ELF-1 (cell line): Measurements from ENCODE around the gene KCP.

Experiments
- DNase-seq: peaks from one replicate; pipeline ENCODE4 v3.0.0-alpha.2; 2016; ENCODE audit warnings: low read depth, low spot score

KCP gene

DNA sequence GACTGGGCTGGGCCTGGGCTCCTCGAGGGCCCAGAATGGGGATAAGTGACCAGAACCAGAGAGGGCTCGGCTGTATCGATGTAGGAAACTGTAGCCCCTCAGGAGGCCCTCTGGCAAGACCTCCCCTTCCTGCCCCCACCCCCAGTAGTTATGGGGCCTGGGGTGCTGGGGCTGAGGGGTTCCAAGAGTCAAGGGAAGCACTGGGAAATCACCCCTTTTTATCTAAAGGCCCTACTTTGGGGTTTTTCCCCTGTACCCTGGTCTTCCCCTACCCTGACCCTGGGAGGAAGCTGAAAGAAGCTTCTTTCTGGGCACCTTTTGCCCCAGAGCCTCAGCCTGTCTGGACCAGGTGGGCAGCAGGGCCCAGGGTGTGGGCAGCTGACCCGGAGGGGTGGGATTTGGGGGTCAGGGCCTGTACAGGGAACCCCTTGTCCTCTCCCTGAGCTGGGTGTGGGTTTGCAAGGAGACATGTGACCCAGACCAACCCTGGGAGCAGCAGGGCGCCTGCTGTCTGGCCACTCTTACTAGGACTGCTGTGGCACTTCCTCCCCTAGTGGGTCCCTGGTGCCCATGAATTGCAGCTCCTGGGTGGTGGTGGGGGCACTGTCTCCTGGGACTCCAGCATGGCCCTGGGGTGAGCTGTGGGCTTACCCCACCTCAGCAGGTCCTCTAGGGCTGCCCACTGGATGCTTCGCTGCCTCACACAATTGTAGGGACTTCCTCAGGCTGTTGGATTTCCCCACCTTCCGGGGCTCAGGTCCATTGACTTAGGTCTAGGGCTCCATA lies 28.8 kb upstream of the KCP start:
- DNase-seq, result no peak

DNA sequence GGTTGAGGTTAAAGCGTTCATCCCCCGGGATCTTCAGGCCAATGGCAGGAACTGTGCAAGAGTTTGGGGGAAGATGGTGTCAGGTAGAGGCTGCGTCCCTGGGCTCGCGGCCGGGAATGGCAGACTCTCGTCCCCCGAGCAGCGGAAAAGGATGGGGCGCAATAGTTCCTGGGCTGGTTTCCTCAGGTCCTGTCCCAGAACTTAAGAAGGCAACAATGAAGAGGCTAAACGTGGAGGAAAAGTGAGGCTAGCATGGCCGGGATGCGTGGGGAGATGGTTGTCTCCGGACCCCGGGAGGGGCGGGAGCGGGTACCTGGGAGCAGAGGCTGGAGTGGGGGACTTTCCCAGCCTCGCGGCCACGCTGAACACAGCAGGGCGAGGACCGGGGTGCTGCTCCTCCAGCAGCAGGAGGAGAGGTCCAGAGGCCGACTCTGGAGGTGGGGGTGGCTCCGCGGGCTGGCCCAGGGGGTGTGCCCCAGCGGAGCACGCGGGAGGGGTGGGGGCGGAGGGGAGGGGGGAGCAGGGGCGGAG lies 28.1 kb upstream of the KCP start:
- no peak for DNase-seq

DNA sequence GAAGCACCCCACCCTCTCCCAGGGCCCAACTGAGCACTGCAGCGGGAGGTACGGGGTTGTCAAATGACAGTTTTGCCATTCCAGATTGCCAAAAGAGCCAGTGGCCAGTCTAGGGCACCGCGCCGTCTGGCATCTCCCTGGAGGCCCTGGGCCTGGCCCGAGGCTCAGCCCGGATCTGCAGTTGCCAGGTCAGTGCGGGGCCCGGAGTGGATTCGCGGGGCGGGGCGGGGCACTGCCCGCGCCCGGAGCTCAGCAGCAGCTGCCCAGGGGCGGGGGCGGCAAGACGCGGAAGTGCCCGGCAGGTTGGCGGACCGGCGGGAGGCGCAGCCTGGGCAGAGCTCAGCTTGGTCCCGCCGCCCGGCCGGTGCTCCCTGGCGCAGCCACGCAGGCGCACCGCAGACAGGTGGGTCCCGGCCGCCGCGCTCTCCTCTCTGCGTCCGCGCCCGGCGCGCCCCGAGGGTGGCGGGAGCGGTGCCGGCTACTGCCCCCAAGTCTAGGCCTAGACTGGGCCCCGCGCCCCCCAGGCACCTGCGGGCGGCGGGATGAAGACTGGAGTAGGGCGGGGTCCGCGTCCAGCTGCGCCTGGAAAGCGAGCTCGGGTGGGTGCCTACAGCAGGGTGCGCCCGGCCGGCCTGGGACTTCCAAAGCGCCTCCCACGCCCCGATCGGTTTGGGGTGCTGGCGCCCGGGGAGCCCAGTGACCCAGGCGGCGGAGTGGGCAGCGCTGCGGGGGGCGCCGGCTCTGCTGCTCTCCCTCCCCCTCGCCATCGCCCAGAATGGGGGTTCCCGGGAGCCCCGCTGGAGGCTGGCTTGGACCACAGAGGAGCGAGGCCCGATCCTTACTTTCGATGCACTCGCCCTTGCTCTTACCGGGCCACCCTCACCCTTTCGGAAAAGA lies 27.4 kb upstream of the KCP start, which contains the start of gene IRF5:
IRF5 (plus strand) TSS at position 281 of the 897 bp plus-strand sequence. CDS start 4,155 bp downstream, outside the sequence.
- no peak for DNase-seq

DNA sequence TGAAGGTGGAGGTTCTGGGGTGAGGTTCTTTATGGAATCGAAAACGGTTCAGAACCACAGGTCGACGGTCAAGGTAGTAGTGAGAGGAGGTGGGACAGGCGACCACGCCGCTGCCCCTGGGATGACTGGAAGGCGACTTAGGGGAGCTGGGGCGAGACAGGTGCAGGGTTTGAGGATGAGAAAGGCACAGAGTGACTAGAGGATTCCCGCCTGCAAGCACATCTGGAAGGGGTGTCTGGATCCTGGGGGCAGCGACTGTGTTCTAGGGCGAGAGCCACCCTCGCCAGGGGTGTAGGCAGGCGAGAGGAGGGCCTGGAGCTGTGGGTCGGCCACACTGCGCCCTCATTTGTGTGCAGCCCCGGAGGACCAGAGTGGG lies 26.8 kb upstream of the KCP start:
- no peak for DNase-seq

DNA sequence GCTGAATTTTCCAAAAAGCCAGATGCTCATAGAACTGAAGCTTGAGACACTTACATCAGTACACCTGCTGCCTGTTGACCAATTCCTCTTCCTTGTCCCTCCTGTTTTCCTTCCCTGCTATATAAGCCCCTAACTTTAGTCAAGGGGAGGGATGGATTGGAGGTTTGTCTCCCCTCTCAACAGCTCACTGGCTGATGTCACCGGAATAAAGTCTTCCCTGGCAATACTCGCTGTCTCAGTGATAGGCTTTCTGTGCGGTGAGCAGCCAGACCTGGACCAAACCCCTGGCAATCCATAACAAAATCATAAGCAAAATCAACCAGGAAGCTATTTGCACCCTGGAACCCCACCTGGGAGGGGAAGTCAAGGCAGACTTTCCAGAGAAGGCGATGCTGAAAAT lies 26.3 kb upstream of the KCP start:
- DNase-seq, result no peak

DNA sequence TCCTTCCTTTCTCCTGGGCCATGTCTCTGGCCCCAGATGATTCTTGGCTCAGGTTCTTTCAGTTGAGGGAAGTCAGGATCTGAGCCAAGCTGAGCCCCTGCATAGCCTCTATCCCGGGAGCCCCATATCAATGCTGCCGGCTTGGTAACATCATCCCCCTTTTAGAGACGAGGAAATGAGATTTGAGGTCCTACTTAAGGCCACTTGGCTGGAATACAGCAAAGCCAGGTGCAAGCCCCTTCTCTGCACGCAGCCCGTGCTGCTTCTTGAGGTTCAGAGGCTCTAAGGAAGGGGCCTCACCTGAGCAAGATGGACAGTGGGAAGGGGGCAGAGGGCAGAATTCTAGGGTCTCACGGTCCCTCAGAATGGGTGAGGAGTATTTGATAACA lies 24.8 kb upstream of the KCP start:
- DNase-seq, result no peak

DNA sequence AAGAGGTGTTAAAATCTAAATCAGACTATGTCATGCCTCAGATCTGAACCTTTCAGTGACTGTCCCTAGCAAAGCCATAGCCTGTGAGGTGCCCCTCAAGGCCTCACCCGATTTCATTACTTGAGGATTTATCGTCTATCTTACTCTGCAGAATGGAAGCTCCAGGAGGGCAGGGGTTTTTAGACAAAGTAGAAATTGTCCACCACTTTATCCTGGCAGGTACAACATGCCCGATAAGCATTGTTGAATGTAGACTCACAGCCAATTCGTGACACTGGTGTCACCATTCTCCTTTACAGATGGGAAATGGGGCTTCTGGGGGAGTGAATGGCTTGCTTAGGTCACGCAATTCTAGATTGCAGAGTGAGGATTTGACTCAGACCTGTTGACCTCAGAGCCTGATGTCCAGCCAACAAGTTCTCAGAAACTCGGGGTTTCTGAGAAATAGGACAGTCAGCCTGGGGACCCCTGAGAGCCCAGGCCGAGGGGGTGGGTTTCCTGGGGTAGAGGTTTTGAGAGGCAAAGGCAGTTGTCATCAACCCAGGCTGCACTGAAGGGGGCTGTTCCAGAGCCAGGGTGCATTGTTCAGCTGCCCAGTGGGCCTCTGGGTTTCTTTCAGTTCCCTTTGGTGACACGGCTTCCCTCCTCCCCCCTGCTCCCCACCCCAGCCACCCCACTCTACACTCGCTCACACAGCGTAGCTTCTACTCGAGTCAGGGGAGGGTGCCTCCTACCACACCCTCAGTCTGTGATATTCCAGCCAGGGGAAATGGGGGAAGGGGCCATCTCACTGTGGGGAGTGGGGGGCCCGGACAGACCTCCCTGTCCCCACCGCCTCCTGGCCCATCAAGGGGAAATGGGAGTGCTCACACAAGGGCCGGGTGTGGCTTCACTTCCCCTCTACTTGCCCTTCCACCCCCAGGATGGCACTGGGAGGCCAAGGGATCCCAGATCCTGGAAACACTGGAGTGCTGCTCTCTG lies 24.1 kb upstream of the KCP start:
- no peak for DNase-seq

DNA sequence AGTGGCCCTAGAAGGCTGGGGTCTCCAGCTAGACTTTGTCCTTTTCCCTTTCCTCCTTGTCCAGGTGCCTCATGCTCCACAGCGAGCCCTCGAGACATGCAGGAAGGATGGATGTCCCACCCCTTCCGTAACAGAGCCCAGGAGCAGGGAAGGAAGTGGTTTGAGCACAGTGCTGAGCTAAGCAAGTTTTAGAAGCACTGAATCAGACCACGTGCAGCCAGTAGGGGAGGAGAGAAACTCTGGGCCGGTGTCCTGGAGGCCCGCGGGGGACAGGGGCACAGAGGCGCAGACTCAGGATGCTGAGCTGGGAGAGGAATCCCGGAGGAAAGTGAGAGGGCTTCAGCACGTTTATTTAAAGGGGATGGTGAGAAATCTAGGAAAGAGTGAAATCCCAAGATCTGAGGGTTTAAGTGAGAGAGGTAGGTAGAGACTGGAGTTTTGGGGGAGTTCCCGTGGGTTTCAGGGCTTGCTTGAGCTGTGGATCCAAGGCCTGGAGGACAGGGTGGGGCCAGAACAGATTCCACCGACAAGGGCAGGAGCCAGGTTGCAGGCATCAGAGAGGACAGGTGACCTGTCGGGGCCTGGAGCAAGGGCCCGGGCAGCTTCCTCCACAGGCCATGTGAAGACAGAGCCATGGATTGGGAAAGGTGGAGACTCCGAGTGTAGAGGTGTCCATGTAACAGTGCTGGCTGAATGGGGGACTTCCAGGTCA lies 22.8 kb upstream of the KCP start:
- peak; percentile 38 for DNase-seq

DNA sequence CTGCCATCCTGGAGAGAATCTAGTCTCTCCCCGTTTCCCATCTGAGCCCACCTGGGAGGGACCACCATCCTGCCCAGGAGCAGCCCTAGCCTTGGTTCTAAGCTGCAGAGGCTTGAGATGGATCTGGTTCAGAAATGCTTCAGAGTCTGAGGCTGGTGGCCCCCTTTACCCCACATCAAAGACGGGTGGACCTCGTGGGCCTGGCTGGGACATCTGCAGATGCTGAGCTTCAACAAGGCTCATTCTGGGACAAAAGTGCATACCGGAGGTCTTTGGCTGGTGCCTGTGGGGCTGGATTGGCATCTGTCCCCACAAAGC lies 22.3 kb upstream of the KCP start:
- no peak for DNase-seq

DNA sequence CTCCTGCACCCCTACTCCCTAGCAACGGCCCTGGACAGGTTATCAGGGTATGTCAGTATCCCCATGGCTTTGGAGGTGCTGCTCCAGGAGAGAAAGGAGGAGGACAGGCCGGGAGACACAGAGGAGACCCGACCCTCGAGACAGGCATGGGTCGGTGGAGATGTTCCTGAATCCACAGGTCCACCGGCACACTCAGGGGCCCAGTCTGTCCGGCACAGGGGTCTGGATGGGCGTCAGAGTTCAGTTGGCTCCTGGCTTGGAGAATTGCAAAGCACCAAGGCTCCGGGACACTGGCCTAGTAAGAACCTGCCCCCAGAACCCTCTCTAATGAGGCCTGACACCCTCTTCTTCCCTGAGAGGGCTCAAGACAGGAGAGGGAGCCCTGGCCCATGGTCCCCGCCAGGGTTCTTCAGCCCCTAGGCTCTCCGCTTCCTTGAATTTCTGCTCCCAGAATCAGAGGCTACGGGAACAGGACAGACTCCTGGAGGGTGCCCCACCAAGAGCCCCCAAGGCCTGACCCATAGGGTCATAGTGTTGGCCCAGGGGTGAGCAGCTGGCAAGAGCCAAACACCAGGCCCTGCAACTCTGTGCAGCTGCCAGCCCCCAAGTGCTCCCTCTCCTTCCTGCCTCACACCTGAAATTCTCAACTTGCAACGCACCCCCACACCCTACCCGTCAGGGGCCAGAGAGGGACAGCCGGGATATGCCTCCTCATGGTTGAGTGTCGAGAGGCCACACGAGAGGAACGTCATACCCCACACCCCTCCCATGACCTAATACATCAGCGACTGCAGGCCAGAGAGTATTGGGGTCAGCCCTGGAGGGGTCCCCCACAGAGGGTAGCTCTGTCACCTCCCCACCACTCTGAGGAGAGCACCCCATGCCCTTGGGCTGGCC lies 21.7 kb upstream of the KCP start:
- DNase-seq, result no peak

DNA sequence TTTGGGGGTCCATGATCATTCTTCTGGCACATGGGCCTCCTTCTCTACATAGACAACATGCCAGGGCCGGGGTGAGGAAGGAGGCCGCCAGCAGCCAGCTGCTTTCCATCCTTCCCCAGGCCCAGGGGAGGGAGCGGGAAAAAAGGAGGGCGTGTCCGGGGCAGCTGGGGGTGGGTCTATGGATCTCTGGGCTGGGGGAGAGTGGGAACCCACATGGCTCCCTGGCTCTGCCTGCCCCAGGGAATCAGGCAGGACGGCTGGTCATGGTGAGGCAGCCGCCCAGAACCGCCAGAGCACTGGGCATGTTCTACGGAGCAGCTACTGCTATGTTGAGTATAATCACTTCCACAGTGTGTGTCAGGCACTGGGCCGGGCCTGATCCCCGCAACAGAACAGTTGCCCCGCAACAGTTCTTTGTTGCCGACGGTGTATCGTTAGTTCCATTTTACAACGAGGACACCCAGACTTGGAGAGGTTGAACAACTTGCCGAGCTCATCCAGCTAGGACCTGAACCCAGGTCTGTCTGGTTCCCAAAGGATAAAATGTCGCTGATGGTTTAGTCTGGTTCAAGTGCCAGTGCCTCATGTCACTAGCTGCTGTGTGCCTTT lies 20.8 kb upstream of the KCP start:
- no peak for DNase-seq

DNA sequence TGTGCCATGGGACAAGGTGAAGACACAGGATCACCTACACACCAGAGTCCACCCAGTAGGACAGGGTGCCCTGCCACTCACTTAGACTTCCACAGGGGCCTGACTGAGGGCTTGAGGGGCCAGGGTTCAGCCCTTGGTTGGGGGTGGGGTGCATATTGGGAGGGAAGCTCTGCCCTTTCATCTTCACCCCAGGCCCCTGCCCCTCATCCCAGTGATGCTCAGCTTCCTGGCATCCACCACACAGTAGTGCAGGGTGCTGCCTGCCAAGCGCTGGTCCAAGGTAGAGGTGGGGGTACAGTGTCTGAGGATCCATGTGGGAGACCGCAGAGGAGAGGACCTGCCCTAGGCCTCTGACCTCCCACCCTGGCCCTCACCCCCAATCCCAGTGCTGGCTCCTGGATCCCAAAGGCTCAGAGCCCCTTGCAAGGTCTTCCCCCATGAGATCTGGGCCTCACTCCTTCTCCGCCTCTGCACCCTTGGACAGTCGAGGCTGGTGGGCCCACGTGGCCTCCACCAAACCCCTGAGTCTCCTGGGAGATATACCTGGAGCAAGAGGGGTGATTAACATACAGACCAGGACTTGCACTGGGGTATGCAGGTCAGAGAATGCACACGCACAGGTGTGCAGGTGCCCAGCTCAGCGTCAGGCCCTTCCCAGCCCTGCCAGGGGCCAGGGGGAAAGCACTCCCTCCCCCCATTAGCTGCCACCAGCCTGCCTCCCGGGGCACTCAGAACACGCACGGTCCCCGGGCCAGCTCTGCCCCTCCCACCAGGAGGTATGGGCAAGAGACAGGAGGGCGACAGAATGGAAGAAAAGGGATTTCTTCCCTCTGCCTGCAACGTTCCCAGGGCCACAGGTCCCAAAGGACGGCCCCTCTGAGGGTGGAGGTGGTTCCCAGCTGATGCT lies 18.6 kb upstream of the KCP start:
- no peak for DNase-seq

DNA sequence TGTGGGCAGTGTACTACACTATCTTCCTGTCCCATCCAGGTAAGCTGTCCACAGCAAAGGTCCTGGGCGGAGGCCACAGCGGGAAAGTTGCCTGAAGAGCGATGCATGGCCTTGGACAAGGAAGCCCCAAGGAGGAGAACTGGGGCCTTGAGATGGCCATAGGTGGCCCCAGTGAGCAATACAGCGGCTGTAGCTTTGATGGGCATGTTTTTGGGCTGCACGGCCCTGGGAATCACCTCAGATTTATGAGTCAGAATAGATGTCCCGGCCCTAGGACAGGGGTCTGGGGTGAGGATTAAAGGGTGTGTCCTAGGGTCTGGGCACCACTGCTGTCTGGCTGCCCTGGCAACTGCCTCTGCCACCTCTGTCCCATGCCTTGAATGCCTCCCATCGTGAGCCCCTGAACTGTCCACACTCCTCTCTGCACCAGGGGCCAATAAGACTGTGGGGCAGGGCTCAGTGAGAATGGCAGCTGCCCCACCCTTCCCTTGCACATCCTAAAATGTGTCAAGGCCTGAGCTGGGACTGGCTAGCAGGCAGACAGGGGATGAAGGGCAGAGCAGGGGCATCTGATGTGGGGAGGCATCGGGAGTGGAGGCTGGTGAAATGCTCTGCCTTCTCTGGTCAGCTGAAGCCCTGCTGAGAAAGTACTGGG lies 17.8 kb upstream of the KCP start:
- no peak for DNase-seq

DNA sequence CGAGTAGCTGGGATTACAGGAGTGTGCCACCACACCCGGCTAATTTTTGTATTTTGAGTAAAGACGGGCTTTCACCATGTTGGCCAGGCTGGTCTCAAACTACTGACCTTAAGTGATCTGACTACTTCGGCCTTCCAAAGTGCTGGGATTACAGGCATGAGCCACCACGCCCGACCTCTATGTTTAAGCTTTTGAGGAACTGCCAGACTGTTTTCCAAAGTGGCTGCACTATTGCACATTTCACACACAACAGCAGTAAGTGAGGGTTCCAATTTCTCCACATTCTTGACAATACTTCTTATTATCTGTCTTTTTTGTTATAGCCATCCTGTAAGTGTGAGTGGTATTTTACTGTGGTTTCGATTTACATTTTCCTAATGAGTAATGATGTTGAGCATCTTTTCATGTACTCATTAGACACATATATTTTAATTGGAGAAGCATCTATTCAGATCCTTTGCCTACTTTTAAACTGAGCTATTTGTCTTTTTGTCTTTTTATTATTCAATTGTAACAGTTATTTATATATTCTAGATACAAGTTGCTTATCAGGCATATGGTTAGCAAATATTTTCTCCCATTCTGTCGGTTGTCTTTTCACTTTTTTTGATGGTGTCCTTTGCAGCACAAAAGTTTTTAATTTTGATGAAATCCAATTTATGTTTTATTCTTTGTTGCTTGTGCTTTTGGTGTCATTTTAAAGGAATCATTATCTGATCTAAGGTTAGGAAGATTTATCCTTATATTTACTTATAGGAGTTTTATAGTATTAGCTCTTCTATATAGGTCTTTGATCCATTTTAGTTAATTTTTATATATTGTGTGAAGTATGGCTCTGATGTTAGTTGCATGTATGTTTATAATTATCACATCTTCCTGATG lies 14.4 kb upstream of the KCP start:
- no peak for DNase-seq

DNA sequence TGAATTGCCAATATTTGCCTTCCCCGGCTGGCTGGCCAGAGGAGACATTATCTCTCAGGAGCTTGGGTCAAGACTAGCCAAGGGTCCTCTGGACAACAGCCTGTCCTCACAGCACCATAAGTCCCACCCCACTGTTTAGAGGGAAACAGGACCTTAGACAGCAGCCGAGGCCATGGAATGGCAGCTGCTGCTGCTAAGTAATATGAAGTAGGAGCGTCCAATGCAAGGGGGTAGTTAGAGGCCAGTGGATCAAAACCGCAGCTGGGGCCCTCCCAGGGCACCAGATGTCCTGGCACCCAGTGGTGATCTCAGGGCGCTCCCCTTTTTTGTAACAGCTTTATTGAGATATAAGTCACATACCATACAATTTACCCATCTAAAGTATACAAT lies 12.9 kb upstream of the KCP start:
- no peak for DNase-seq

DNA sequence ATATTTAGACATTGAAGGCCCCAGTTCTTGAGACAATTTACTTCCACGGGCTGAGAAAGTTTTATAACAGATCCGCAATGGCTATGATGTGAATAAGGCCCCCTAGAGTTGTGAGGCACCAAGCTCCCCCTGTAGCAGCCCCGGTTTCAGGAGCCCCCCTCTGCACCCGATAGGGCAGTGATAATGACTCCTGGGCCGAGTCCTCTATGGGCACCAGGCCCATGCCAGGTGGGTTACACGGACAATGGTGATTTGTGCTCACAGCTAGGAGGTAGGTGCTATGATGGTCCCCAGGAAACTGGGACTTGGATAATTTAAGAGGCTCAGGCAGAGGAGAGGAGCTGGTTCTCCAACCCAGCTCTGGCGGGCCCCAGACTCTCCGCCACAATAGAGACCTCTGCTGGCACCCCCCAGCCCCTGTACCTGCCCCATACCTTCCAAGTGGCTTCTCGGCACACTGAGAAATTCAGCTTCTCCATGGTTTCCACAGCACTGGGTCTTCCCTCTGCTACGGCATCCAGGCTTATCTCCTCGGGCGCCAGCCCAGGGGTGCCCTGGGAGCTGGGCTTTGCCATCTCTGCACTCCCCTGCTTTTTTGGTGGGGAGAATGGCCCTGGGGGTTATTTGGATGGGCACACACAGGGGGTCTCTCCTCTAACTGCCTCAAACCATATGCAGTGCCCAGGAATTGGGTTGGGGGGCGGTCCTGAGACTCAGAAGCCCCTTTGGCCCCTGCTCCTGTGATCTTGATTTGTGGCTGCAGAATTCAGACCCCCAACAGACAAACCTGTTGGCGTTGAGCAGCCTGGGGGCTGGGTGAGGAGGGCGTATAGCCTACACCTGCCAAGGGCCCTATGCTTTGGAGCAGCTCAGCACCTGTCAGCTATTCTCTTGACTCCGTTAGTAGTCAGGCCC lies 12.2 kb upstream of the KCP start:
- DNase-seq, result no peak
